Ectodermal cell (in vitro differentiated cells): ENCODE results near the gene ANO7.

Source experiments
- H3K27ac ChIP-seq: 2 replicates; pipeline ENCODE4 v1.7.0; 2013; ENCODE audit warnings: mild to moderate bottlenecking, low read depth, low read length; ENCODE audit not compliant: insufficient read depth, poor library complexity, severe bottlenecking
- H3K27me3 ChIP-seq: 2 replicates; pipeline ENCODE4 v1.7.0; 2013; ENCODE audit warnings: mild to moderate bottlenecking, low read length; ENCODE audit not compliant: insufficient read depth, control insufficient read depth, poor library complexity, severe bottlenecking
- H3K36me3 ChIP-seq: one replicate; pipeline ENCODE4 v1.7.0; 2013; ENCODE audit warnings: low read length; ENCODE audit not compliant: control insufficient read depth, insufficient read depth
- H3K4me1 ChIP-seq: one replicate; pipeline ENCODE4 v1.7.0; 2013; ENCODE audit warnings: low read length; ENCODE audit not compliant: control insufficient read depth, insufficient read depth
- H3K4me3 ChIP-seq: 2 replicates; pipeline ENCODE4 v1.7.0; 2013; ENCODE audit warnings: low read depth, low read length, control low read depth; ENCODE audit not compliant: insufficient read depth
- H3K9me3 ChIP-seq: 2 replicates; pipeline ENCODE4 v1.7.0; 2013; ENCODE audit warnings: mild to moderate bottlenecking, low read length, moderate library complexity; ENCODE audit not compliant: control insufficient read depth
- WGBS, 2 experiments: methylation state at CpG; one replicate each; pipeline ENCODE4 v1.1.7; 2013; ENCODE audit warnings: missing lambda C conversion rate in 2 of 2; 5-methylcytosine and 5-hydroxymethylcytosine counted together

Gene ANO7

DNA sequence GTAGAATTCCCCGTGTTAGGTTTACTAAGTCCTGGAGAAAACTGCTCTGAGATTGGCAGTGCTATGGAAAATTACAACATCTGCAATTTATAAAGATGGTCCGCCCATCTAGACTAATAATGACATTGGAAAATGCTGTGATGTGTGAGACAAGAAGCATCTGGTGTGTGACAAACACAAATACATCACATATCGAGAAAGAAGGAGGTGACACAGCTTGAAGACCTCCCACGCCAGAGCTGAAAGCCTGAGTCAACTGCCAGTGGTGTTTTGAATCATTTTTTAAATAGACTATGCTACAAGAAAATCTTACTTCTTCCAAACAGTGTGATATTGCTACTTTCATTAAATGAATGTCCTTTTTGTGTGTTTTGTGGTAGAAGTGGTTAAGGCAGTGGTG lies 8.6 kb upstream of the ANO7 start:
- 82 to 93% methylated on average over 3 to 4 of the region's 4 CpGs for WGBS, 2 experiments
- no peaks in the 10 kb centered on the region for H3K36me3 ChIP-seq
- no peaks in the 10 kb centered on the region for H3K4me1 ChIP-seq
- no peaks in the 10 kb centered on the region for H3K27me3 ChIP-seq
- no peak overlapping the region for H3K27ac ChIP-seq
- H3K9me3 ChIP-seq = no peaks in the 10 kb centered on the region
- H3K4me3 ChIP-seq = no peak overlapping the region

DNA sequence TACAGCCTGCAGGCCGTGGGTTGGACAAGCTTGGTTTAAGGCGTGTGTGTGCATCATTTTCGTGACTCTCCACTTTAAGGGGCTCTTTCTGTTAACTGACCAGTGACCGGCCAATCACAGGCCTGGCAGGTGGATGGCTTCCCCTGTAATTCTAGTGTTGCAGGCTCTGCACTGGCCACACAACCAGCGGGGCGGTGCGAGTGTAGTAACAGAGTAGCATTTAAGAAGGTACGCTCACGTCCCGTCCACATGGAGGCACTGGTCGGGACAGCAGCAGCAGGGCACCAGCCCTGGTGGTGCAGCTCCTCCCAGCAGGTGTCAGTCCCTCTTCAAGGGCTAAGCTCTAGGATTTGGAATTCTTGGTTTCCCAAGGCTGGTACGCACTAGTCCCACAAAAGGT lies 8.0 kb upstream of the ANO7 start:
- H3K27ac ChIP-seq = no peak overlapping the region
- H3K27me3 ChIP-seq = no peaks in the 10 kb centered on the region
- H3K4me1 ChIP-seq = no peaks in the 10 kb centered on the region
- no peaks in the 10 kb centered on the region for H3K9me3 ChIP-seq
- WGBS, 2 experiments = 67 to 70% methylated on average over 12 of the region's 12 CpGs
- no peak overlapping the region for H3K4me3 ChIP-seq
- H3K36me3 ChIP-seq = no peaks in the 10 kb centered on the region

- Histone ChIP-seq H3K9me3 (no peaks in the 10 kb centered on the region), H3K27ac (no peak overlapping the region), H3K27me3 (no peaks in the 10 kb centered on the region), H3K36me3 (no peaks in the 10 kb centered on the region), H3K4me1 (no peaks in the 10 kb centered on the region), H3K4me3 (no peak overlapping the region)
- 94 to 96% methylated on average over 3 of the region's 3 CpGs for WGBS, 2 experiments
Measured at GRCh38 chr2:241182126-241182525, 6.4 kb upstream of the ANO7 start.

GRCh38 chr2:241182531-241183133 lies 5.8 kb upstream of the ANO7 start:
- H3K36me3 ChIP-seq = no peaks in the 10 kb centered on the region
- no peak overlapping the region for H3K27ac ChIP-seq
- WGBS, 2 experiments = 93 to 94% methylated on average over 28 of the region's 28 CpGs

GRCh38 chr2:241183221-241183620 lies 5.3 kb upstream of the ANO7 start:
- Histone ChIP-seq H3K4me1 (no peaks in the 10 kb centered on the region), H3K9me3 (no peaks in the 10 kb centered on the region), H3K27ac (no peak overlapping the region), H3K4me3 (no peak overlapping the region), H3K27me3 (no peaks in the 10 kb centered on the region), H3K36me3 (no peaks in the 10 kb centered on the region)
- 94% methylated on average over 9 of the region's 9 CpGs for WGBS, 2 experiments

More at GRCh38 chr2:241182531-241183133, 5.8 kb upstream of the ANO7 start:
- no peaks in the 10 kb centered on the region for H3K27me3 ChIP-seq
- no peaks in the 10 kb centered on the region for H3K4me1 ChIP-seq
- H3K9me3 ChIP-seq = no peaks in the 10 kb centered on the region
- no peak overlapping the region for H3K4me3 ChIP-seq

- 79 to 83% methylated on average over 9 of the region's 9 CpGs for WGBS, 2 experiments
- no peaks in the 10 kb centered on the region for H3K4me1 ChIP-seq
- no peaks in the 10 kb centered on the region for H3K27me3 ChIP-seq
- H3K4me3 ChIP-seq = no peak overlapping the region
- no peaks in the 10 kb centered on the region for H3K36me3 ChIP-seq
- H3K9me3 ChIP-seq = no peaks in the 10 kb centered on the region
- no peak overlapping the region for H3K27ac ChIP-seq
Measured at GRCh38 chr2:241184901-241185300, 3.6 kb upstream of the ANO7 start.

GRCh38 chr2:241185961-241186360 lies 2.5 kb upstream of the ANO7 start:
- H3K27ac ChIP-seq = no peak overlapping the region
- H3K4me1 ChIP-seq = no peaks in the 10 kb centered on the region
- H3K4me3 ChIP-seq = no peak overlapping the region
- no peaks in the 10 kb centered on the region for H3K9me3 ChIP-seq
- WGBS, 2 experiments = 84 to 87% methylated on average over 11 of the region's 11 CpGs
- no peaks in the 10 kb centered on the region for H3K36me3 ChIP-seq
- H3K27me3 ChIP-seq = no peaks in the 10 kb centered on the region

DNA sequence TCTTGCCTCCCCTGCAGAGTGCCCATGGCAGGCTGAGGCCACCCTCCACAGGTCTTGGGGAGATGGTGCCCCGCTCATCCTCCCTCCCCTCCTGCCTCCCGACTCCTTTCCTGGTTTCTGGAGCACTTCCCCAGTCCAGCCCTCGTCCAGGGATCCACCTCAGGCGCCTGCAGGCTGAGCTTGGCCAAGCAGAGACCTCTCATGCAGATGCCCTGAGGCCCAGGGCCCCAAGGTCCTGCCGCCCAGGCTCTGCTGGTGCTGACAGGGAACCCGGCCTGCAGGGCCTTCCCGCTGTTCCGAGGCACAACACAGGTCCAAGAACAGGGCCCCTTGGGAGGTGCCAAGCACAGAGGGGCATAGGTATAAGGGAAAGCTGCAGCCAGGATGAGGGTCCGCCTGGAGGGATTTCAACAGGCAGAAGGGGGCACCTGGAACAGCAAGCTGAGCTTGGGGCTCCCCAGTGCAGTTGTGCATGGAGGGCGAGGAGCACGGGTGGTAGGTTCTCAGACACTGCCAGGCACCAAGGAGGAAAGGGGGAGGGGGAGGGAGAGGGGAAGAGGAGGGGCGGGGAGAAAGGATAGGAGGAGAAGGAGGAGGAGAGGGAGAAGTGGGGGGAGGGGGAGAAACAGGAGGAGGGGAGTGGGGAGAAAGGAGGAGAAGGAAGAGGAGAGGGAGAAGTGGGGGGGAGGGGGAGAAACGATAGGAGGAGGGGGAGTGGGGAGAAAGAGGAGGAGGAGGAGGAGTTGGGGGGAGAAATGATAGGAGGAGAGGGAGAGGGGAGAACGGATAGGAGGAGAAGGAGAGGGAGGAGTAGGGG lies 1.2 kb upstream of the ANO7 start:
- Histone ChIP-seq H3K4me3 (no peak overlapping the region), H3K4me1 (no peaks in the 10 kb centered on the region), H3K36me3 (no peaks in the 10 kb centered on the region), H3K27ac (no peak overlapping the region), H3K9me3 (no peaks in the 10 kb centered on the region), H3K27me3 (no peaks in the 10 kb centered on the region)
- 61 to 64% methylated on average over 14 of the region's 14 CpGs for WGBS, 2 experiments

GRCh38 chr2:241187918-241188234 lies 601 bp upstream of the ANO7 start:
- Histone ChIP-seq H3K27me3 (no peaks in the 10 kb centered on the region), H3K9me3 (no peaks in the 10 kb centered on the region), H3K4me1 (no peaks in the 10 kb centered on the region), H3K27ac (no peak overlapping the region), H3K4me3 (no peak overlapping the region), H3K36me3 (no peaks in the 10 kb centered on the region)
- 59 to 61% methylated on average over 4 of the region's 4 CpGs for WGBS, 2 experiments

GRCh38 chr2:241189093-241189855 lies 797 bp downstream of the ANO7 start:
- Histone ChIP-seq H3K36me3 (no peaks in the 10 kb centered on the region), H3K27me3 (no peaks in the 10 kb centered on the region), H3K27ac (no peak overlapping the region), H3K9me3 (no peaks in the 10 kb centered on the region), H3K4me1 (no peaks in the 10 kb centered on the region), H3K4me3 (no peak overlapping the region)
- WGBS, 2 experiments = 91 to 92% methylated on average over 32 of the region's 32 CpGs
